Cardiac septum (tissue), 1 donor: ENCODE results near the gene KRTAP12-1. TPM values are rescaled to one million over a fixed set of nuclear protein-coding genes. Genes with fewer than 3 reads are reported as not detected.
"Not testable (repeated sequence)": the region's sequence is repeated elsewhere in the genome, so short reads cannot be mapped to it uniquely, and the experiment has no call there.

Experiments
- DNase-seq: peaks from one replicate; pipeline ENCODE4 v3.0.0-alpha.2; 2020; ENCODE audit warnings: low spot score
- intact Hi-C: fragments of 100-400 bp; cut with DNase I; formaldehyde crosslinking; loops from one replicate; pipeline ENCODE4 v1.14.0; 2022
- total RNA-seq: library from RNA; stranded (reverse); fragmentation: NEBNext Ultra II Directional; extraction: Animal tissue kit (Norgen Biotek cat#: 25700); gene quantifications from one replicate; pipeline ENCODE4 v1.2.1, GENCODE V29; 2021
- donor health status: DM: no; HTN: no; CAD: no.

Gene KRTAP12-1
- total RNA-seq, 1 donor from 2014 or later, result not detected

DNA sequence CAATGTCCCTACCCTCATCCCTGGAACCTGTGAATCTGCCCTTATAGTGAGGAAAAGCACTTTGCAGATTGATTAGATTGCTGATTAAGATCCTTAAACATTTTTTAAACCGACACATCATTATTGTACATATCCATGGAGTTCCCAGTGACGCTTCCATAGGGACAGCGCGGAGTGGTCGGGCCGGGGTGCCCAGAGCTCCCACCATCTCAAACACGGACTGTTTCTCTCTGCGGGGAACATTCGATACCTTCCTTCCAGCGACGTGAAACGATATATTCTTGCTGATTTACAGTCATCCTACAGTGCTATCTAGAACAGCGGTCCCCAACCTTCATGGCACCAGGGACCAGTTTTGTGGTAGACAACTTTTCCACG lies 19.0 kb upstream of the KRTAP12-1 start:
- intact Hi-C loops, result no loop called here
- DNase-seq, result no peak

GRCh38 chr21:44700101-44701022 lies 18.4 kb upstream of the KRTAP12-1 start:
- DNase-seq, result no peak
- intact Hi-C loops, result no loop called here

GRCh38 chr21:44699502-44700001 lies 17.6 kb upstream of the KRTAP12-1 start:
- no peak for DNase-seq
- intact Hi-C loops, result no loop called here

GRCh38 chr21:44697811-44698734 lies 16.1 kb upstream of the KRTAP12-1 start:
- intact Hi-C loops, result no loop called here
- DNase-seq, result no peak

DNA sequence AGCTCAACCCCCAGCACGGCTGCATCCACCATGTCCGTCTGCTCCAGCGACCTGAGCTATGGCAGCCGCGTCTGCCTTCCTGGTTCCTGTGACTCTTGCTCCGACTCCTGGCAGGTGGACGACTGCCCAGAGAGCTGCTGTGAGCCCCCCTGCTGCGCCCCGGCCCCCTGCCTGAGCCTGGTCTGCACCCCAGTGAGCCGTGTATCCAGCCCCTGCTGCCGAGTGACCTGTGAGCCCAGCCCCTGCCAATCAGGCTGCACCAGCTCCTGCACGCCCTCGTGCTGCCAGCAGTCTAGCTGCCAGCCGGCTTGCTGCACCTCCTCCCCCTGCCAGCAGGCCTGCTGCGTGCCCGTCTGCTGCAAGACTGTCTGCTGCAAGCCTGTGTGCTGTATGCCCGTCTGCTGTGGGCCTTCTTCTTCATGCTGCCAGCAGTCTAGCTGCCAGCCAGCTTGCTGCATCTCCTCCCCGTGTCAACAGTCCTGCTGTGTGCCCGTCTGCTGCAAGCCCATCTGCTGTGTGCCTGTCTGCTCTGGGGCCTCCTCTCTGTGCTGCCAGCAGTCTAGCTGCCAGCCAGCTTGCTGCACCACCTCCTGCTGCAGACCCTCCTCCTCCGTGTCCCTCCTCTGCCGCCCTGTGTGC lies 15.3 kb upstream of the KRTAP12-1 start, which contains the start of gene KRTAP10-12:
Gene KRTAP10-12 (plus strand): TSS at position 1 of the 639 bp plus-strand sequence. CDS start 30 bp downstream, at position 31.
- DNase-seq, intact Hi-C loops: not testable (repeated sequence)

DNA sequence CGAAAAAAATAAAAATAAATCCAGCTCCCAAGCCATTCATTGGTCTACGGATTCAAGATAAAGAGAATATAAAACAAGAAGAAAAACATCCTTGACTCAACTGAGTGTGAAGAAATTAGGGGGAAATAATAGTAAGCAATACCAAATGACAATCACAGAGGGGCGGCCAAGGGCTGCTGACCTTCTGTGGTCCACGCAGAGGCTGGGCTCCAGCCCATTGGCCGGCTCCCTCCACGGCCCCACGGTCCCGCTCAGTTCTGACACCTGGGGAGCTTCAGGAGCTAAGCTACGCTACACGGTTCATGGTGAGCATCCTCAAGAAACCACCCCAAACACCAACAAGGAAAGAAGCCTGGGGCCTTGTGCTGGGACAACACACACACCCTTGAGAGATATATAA lies 14.6 kb upstream of the KRTAP12-1 start:
- DNase-seq, result no peak
- intact Hi-C loops, result no loop called here

DNA sequence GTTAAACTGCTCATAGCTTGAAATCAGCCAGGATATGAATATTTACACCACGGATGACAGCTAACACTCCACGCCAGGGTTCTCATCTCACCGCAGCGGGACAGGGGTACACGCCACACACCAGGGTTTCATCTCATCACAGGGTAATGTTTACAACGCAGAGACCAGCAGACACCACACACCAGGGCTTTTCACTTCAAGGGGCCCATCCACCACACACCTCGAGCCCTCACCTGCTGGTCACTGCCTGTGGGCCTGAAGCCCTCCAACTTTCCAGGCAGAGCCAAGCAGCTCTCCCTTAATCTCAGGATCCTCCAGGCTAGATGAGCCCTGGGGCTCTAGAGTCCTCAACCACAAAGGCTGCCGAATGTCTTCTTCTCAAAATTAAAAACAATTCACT lies 13.7 kb upstream of the KRTAP12-1 start:
- DNase-seq, result no peak
- intact Hi-C loops, result no loop called here

DNA sequence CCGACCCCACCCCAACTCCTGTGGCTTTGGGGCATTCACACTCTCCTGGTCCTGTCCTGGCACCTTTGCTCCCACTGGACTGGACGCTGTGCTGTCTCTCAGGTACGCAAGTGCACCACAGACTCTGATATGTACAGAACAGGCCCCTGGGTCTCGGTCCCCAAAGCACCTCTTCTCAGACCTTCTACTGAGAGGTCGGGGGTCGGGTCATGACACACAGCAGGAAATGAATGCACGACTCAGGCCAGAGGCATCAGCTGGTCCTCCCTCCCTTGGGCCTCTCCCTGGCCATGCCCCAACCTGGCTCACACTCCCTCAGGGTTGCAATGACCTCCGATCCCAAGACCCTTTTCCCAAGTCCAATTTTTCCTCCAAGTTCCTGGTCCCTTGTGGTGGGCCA lies 13.2 kb upstream of the KRTAP12-1 start:
- no peak for DNase-seq
- intact Hi-C loops, result no loop called here

- intact Hi-C loops, result no loop called here
- peak; percentile 50 for DNase-seq
Observed at GRCh38 chr21:44694776-44695175, 12.8 kb upstream of the KRTAP12-1 start.

DNA sequence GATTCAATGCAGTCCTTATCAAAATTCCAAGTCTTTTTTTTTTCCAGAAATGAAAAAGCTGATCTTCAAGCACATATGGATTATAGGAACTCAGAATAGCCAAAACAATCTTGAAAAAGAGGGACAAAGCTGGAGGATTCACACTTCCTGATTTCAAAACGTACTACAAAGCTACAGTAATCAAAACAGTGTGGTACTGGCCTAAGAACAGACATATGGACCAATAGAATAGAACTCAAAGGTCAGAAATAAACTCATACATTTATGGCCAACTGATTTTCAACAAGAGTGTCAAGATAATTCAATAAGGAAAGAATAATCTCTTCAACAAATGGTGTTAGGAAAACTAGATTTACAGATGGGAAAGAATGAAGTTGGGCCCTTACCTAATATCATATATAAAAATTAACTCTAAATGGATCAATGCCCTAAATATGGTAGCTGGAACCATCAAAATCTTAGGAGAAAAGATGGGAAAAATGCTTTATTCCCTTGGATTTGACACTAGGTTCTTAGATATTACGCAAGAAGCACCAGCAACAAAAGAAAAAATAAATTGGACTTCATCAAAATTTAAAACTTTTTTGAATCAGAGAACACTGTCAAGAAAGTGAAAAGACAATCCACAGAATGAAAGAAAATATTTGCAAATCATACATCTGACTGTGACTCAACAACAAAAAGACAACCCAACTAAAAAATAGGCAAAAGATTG lies 11.0 kb upstream of the KRTAP12-1 start:
- DNase-seq, result no peak
- intact Hi-C loops, result no loop called here

DNA sequence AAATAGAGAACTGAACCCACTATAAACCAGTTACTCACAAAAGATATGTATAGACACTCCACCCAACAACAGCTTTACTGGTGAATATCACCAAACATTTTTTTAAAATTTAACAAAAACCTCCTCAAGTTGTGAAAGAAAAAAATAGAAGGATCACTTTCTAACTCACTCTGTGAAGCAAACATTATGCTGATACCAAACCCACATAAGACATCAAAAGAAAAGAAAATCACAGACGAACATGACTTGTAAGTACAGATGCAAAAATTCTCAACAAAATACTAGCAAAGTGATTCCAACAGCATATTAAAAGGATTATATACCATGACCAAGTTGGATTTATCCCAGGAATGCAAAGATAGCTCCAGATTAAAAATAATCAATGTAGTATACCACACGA lies 9.7 kb upstream of the KRTAP12-1 start:
- intact Hi-C loops, result no loop called here

DNA sequence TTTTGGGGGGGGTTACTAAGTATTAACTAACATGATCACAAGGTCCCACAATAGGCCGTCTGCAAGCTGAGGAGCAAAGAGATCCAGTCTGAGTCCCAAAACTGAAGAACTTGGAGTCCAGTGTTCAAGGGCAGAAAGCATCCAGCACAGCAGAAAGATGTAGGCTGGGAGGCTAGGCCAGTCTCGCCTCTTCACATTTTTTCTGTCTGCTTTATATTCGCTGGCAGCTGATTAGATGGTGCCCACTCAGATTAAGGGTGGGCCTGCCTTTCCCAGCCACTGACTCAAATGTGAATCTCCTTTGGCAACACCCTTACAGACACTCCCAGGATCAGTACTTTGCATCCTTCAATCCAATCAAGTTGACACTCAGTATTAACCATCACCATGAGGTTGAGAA lies 7.8 kb upstream of the KRTAP12-1 start:
- DNase-seq, intact Hi-C loops: not testable (repeated sequence)

More for the DNA sequence above, 9.7 kb upstream of the KRTAP12-1 start:
- no peak for DNase-seq

- peak; percentile 9 for DNase-seq
- intact Hi-C loops, result no loop called here
Observed at GRCh38 chr21:44687671-44688070, 5.7 kb upstream of the KRTAP12-1 start.

- DNase-seq, result peak; percentile 43
- intact Hi-C loops, result no loop called here
Observed at GRCh38 chr21:44686843-44687561, 5.0 kb upstream of the KRTAP12-1 start.

DNA sequence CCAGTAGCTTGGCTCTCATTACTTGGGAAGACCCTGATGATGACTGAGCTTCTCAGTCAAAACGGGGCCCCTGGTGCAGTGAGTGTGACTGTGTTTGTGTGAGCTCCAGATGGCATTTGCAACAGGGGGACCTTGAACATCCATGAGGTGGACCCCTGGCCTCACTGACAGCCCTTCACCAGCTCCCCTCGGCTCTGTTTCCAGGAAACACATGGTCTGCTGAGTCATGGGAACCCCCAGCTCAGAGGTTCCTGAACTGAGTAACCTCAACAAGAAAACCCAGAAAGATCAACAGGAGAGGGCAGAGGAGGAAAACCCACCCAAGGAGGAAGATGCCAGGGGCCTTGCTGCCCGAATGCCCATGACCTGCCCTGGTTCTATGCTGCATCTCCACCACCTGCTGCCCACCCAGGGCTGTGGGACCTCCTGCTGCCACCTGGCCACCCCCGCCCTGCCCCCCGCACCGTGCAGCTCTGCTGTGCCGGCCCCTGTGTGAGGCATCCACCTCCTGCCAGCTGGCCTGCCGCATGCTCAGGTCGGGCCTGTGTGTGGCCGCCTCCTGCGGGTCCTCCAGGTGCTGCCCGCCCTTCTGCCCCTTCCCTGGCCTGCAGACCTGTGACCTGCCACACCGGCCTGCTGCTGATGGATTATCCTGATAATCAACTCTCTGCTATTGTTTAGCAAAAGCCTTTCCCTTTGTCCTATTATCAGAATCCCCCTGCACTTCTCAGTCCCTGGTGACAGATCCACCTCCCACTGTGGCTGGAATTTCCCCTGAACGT lies 4.2 kb upstream of the KRTAP12-1 start:
- DNase-seq, result peak; percentile 27
- intact Hi-C loops, result no loop called here

- intact Hi-C loops, result not testable (repeated sequence)
Observed at GRCh38 chr21:44685050-44685449, 3.1 kb upstream of the KRTAP12-1 start.

GRCh38 chr21:44684483-44684882 lies 2.5 kb upstream of the KRTAP12-1 start:
- intact Hi-C loops, result no loop called here

More at GRCh38 chr21:44685050-44685449, 3.1 kb upstream of the KRTAP12-1 start:
- not testable (repeated sequence) for DNase-seq

More at GRCh38 chr21:44684483-44684882, 2.5 kb upstream of the KRTAP12-1 start:
- peak; percentile 20 for DNase-seq
